ENCODE results near the gene PPM1H.

DNA sequence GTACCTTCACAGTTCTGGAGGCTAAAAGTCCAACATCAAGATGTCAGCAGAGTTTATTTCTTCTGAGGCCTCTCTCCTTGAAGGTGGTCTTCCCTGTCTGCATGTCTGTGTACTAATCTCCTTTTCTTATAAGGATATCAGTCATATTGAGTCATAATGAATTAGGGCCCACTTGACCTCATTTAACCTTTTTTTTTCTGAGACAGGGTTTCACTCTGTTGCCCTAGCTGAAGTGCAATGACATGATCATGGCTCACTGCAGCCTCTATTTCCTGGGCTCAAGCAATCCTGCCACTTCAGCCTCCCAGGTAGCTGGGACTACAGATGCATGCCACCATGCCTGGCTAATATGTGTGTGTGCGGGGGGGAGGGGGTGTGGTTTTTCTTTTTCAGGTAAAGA is 41.7 kb downstream of the PPM1H start:
- no peak for TF ChIP-seq MYC (IDR thresholded peaks at IDR 0.05; ENCODE audit: insufficient read depth, insufficient read length, insufficient replicate concordance, low read length, severe bottlenecking)
- no peak for TF ChIP-seq SUZ12 (IDR thresholded peaks at IDR 0.05; ENCODE audit: unreplicated experiment)
- no peak for TF ChIP-seq EZH2 (IDR thresholded peaks at IDR 0.05; ENCODE audit: borderline replicate concordance, control insufficient read depth, low read depth, low read length)

Data from GM12878 (cell line).